ENCODE results near the gene ISCA2.

GRCh38 chr14:74539503-74539902 lies 45.9 kb downstream of the ISCA2 start:
- TF ChIP-seq POLR2AphosphoS5 (IDR thresholded peaks at IDR 0.05; ENCODE audit: low read depth): no peak
- TF ChIP-seq CTCF (IDR thresholded peaks at IDR 0.05; ENCODE audit: insufficient read depth, low read length): no peak
- no peak for TF ChIP-seq REST (IDR thresholded peaks at IDR 0.05; ENCODE audit: insufficient replicate concordance, low read depth)
- TF ChIP-seq SPI1 (IDR thresholded peaks at IDR 0.05; ENCODE audit: borderline replicate concordance, low read depth): no peak

Data from HL-60 (cell line).